HEK293 (cell line): ENCODE measurements around the gene ERN2.

ENCODE experiments used
- BCL11A ChIP-seq: fragments of 450-650 bp; formaldehyde crosslinking; IDR thresholded peaks from 2 replicates; pipeline ENCODE4 v1.5.1; 2016; ENCODE audit warnings: low read depth, missing biosample characterization, missing genetic modification characterization
- KLF1 ChIP-seq: fragments of 450-650 bp; formaldehyde crosslinking; IDR thresholded peaks from 2 replicates; pipeline ENCODE4 v1.5.1; 2016; ENCODE audit warnings: missing biosample characterization, missing genetic modification characterization
- PATZ1 ChIP-seq: fragments of 450-650 bp; formaldehyde crosslinking; IDR thresholded peaks from 2 replicates; pipeline ENCODE4 v1.5.1; 2016; ENCODE audit warnings: missing biosample characterization, missing genetic modification characterization
- PRDM4 ChIP-seq: fragments of 450-650 bp; formaldehyde crosslinking; IDR thresholded peaks from 2 replicates; pipeline ENCODE4 v1.5.1; 2017; ENCODE audit warnings: missing biosample characterization, missing genetic modification characterization
- ZBTB20 ChIP-seq: fragments of 450-650 bp; formaldehyde crosslinking; IDR thresholded peaks from 2 replicates; pipeline ENCODE4 v1.5.1; 2016; ENCODE audit warnings: missing biosample characterization, missing genetic modification characterization
- ZNF133 ChIP-seq: fragments of 450-650 bp; formaldehyde crosslinking; IDR thresholded peaks from 2 replicates; pipeline ENCODE4 v1.5.1; 2016; ENCODE audit warnings: missing biosample characterization, missing genetic modification characterization
- ZNF138 ChIP-seq: fragments of 450-650 bp; formaldehyde crosslinking; IDR thresholded peaks from 2 replicates; pipeline ENCODE4 v1.5.1; 2016; ENCODE audit warnings: missing biosample characterization, missing genetic modification characterization, borderline replicate concordance
- ZNF202 ChIP-seq: fragments of 450-650 bp; formaldehyde crosslinking; IDR thresholded peaks from 2 replicates; pipeline ENCODE4 v1.5.1; 2016; ENCODE audit warnings: missing biosample characterization, missing genetic modification characterization, borderline replicate concordance
- ZNF221 ChIP-seq: fragments of 450-650 bp; formaldehyde crosslinking; IDR thresholded peaks from 2 replicates; pipeline ENCODE4 v1.5.1; 2017; ENCODE audit warnings: missing biosample characterization, missing genetic modification characterization, borderline replicate concordance
- ZNF335 ChIP-seq: fragments of 450-650 bp; formaldehyde crosslinking; conservative IDR thresholded peaks from 2 replicates; pipeline ENCODE4 v1.5.1; 2016; ENCODE audit warnings: missing biosample characterization, missing genetic modification characterization
- ZNF398 ChIP-seq: fragments of 450-650 bp; formaldehyde crosslinking; IDR thresholded peaks from 2 replicates; pipeline ENCODE4 v1.5.1; 2017; ENCODE audit warnings: missing biosample characterization, missing genetic modification characterization
- ZNF513 ChIP-seq: fragments of 450-650 bp; IDR thresholded peaks from 2 replicates; pipeline ENCODE4 v1.5.1; 2018; ENCODE audit warnings: missing biosample characterization, missing genetic modification characterization
- ZNF521 ChIP-seq: fragments of 450-650 bp; formaldehyde crosslinking; IDR thresholded peaks from 2 replicates; pipeline ENCODE4 v1.5.1; 2017; ENCODE audit warnings: missing biosample characterization, mild to moderate bottlenecking, missing genetic modification characterization
- ZNF626 ChIP-seq: fragments of 450-650 bp; sonication (Bioruptor Pico); formaldehyde crosslinking; IDR thresholded peaks from 2 replicates; pipeline ENCODE4 v1.5.1; 2018; ENCODE audit warnings: missing biosample characterization, missing genetic modification characterization, inconsistent platforms
- ZNF629 ChIP-seq: fragments of 450-650 bp; formaldehyde crosslinking; IDR thresholded peaks from 2 replicates; pipeline ENCODE4 v1.5.1; 2017; ENCODE audit warnings: missing biosample characterization, missing genetic modification characterization
- ZNF776 ChIP-seq: fragments of 450-650 bp; formaldehyde crosslinking; IDR thresholded peaks from 2 replicates; pipeline ENCODE4 v1.5.0; 2017; ENCODE audit warnings: missing biosample characterization, missing genetic modification characterization, borderline replicate concordance
- TF ChIP-seq, protein P1 (sequence below): fragments of 450-650 bp; formaldehyde crosslinking; conservative IDR thresholded peaks from 2 replicates; pipeline ENCODE4 v1.5.1; 2016; ENCODE audit warnings: low read depth, missing biosample characterization, missing genetic modification characterization
- TF ChIP-seq, protein P2 (sequence below): fragments of 450-650 bp; formaldehyde crosslinking; IDR thresholded peaks from 2 replicates; pipeline ENCODE4 v1.5.1; 2016; ENCODE audit warnings: missing biosample characterization, missing genetic modification characterization
- TF ChIP-seq, protein P3 (sequence below): fragments of 450-650 bp; formaldehyde crosslinking; IDR thresholded peaks from 2 replicates; pipeline ENCODE4 v1.5.1; 2016; ENCODE audit warnings: missing biosample characterization, missing genetic modification characterization
- TF ChIP-seq, protein P4 (sequence below): fragments of 450-650 bp; formaldehyde crosslinking; IDR thresholded peaks from 2 replicates; pipeline ENCODE4 v1.5.1; 2016; ENCODE audit warnings: missing biosample characterization, missing genetic modification characterization

Gene ERN2

GRCh38 chr16:23679274-23679985 lies 33.6 kb downstream of the ERN2 start (continued):
- TF ChIP-seq ZBTB20 (tag by site-specific recombination) (peak; percentile 86), ZNF133 (tag by site-specific recombination) (no peak), BCL11A (no peak), ZNF521 (tag by site-specific recombination) (no peak), ZNF221 (tag by site-specific recombination) (no peak), ZNF202 (tag by site-specific recombination) (no peak), ZNF398 (peak; percentile 83), ZNF629 (tag by site-specific recombination) (peak; percentile 21; the same call in 1 of the 2 replicates), ZNF626 (tag by site-specific recombination) (no peak), PATZ1 (tag by site-specific recombination) (peak; percentile 84), ZNF335 (tag by site-specific recombination) (peak; percentile 50; the same call in 1 of the 2 replicates), ZNF776 (tag by site-specific recombination) (no peak), KLF1 (peak; percentile 82), ZNF138 (tag by site-specific recombination) (no peak), PRDM4 (tag by site-specific recombination) (no peak), ZNF513 (no peak)
- TF ChIP-seq, protein P1, sequence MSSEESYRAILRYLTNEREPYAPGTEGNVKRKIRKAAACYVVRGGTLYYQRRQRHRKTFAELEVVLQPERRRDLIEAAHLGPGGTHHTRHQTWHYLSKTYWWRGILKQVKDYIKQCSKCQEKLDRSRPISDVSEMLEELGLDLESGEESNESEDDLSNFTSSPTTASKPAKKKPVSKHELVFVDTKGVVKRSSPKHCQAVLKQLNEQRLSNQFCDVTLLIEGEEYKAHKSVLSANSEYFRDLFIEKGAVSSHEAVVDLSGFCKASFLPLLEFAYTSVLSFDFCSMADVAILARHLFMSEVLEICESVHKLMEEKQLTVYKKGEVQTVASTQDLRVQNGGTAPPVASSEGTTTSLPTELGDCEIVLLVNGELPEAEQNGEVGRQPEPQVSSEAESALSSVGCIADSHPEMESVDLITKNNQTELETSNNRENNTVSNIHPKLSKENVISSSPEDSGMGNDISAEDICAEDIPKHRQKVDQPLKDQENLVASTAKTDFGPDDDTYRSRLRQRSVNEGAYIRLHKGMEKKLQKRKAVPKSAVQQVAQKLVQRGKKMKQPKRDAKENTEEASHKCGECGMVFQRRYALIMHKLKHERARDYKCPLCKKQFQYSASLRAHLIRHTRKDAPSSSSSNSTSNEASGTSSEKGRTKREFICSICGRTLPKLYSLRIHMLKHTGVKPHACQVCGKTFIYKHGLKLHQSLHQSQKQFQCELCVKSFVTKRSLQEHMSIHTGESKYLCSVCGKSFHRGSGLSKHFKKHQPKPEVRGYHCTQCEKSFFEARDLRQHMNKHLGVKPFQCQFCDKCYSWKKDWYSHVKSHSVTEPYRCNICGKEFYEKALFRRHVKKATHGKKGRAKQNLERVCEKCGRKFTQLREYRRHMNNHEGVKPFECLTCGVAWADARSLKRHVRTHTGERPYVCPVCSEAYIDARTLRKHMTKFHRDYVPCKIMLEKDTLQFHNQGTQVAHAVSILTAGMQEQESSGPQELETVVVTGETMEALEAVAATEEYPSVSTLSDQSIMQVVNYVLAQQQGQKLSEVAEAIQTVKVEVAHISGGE (tag by site-specific recombination) = peak; percentile 21; the same call in 1 of the 2 replicates
- TF ChIP-seq, protein P2, sequence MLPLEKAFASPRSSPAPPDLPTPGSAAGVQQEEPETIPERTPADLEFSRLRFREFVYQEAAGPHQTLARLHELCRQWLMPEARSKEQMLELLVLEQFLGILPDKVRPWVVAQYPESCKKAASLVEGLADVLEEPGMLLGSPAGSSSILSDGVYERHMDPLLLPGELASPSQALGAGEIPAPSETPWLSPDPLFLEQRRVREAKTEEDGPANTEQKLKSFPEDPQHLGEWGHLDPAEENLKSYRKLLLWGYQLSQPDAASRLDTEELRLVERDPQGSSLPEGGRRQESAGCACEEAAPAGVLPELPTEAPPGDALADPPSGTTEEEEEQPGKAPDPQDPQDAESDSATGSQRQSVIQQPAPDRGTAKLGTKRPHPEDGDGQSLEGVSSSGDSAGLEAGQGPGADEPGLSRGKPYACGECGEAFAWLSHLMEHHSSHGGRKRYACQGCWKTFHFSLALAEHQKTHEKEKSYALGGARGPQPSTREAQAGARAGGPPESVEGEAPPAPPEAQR = no peak
- TF ChIP-seq, protein P3, sequence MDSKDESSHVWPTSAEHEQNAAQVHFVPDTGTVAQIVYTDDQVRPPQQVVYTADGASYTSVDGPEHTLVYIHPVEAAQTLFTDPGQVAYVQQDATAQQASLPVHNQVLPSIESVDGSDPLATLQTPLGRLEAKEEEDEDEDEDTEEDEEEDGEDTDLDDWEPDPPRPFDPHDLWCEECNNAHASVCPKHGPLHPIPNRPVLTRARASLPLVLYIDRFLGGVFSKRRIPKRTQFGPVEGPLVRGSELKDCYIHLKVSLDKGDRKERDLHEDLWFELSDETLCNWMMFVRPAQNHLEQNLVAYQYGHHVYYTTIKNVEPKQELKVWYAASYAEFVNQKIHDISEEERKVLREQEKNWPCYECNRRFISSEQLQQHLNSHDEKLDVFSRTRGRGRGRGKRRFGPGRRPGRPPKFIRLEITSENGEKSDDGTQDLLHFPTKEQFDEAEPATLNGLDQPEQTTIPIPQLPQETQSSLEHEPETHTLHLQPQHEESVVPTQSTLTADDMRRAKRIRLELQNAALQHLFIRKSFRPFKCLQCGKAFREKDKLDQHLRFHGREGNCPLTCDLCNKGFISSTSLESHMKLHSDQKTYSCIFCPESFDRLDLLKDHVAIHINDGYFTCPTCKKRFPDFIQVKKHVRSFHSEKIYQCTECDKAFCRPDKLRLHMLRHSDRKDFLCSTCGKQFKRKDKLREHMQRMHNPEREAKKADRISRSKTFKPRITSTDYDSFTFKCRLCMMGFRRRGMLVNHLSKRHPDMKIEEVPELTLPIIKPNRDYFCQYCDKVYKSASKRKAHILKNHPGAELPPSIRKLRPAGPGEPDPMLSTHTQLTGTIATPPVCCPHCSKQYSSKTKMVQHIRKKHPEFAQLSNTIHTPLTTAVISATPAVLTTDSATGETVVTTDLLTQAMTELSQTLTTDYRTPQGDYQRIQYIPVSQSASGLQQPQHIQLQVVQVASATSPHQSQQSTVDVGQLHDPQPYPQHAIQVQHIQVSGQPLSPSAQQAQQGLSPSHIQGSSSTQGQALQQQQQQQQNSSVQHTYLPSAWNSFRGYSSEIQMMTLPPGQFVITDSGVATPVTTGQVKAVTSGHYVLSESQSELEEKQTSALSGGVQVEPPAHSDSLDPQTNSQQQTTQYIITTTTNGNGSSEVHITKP = peak; percentile 86
- TF ChIP-seq, protein P4, sequence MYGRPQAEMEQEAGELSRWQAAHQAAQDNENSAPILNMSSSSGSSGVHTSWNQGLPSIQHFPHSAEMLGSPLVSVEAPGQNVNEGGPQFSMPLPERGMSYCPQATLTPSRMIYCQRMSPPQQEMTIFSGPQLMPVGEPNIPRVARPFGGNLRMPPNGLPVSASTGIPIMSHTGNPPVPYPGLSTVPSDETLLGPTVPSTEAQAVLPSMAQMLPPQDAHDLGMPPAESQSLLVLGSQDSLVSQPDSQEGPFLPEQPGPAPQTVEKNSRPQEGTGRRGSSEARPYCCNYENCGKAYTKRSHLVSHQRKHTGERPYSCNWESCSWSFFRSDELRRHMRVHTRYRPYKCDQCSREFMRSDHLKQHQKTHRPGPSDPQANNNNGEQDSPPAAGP = peak; percentile 64; the same call in 1 of the 2 replicates
